Measurements from ENCODE around the gene PTGES.

PTGES gene

DNA sequence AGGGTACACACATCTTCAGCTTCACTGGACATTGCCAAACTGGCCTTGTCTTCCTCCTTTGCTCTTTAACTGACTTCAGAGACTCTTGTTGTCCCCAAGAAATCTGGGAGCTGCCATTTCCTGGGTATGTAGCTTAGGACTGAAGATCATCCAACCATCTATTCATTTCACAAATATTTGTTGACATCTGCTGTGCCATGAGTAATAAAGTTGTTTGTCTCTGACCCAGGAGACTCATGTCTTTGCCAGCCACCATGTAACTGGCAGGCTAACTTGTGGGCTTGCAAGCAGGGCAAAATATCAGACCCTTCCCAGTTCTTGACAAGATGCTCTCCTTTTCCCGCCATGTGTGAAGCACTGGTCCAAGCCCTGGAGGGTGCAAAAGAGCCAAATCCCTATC lies 33.0 kb upstream of the PTGES start:
- TF ChIP-seq SIN3A (IDR thresholded peaks at IDR 0.05; ENCODE audit: borderline replicate concordance, insufficient read depth, low read length) (no peak), POLR2AphosphoS5 (IDR thresholded peaks at IDR 0.05; ENCODE audit: low read depth, low read length) (no peak), TAF1 (IDR thresholded peaks at IDR 0.05; ENCODE audit: borderline replicate concordance, insufficient read depth, low read length) (no peak), FOXP2 (optimal IDR thresholded peaks at IDR 0.05; ENCODE audit: borderline replicate concordance, extremely low read depth, extremely low read length, insufficient read depth) (no peak)
- TF ChIP-seq, protein P1, sequence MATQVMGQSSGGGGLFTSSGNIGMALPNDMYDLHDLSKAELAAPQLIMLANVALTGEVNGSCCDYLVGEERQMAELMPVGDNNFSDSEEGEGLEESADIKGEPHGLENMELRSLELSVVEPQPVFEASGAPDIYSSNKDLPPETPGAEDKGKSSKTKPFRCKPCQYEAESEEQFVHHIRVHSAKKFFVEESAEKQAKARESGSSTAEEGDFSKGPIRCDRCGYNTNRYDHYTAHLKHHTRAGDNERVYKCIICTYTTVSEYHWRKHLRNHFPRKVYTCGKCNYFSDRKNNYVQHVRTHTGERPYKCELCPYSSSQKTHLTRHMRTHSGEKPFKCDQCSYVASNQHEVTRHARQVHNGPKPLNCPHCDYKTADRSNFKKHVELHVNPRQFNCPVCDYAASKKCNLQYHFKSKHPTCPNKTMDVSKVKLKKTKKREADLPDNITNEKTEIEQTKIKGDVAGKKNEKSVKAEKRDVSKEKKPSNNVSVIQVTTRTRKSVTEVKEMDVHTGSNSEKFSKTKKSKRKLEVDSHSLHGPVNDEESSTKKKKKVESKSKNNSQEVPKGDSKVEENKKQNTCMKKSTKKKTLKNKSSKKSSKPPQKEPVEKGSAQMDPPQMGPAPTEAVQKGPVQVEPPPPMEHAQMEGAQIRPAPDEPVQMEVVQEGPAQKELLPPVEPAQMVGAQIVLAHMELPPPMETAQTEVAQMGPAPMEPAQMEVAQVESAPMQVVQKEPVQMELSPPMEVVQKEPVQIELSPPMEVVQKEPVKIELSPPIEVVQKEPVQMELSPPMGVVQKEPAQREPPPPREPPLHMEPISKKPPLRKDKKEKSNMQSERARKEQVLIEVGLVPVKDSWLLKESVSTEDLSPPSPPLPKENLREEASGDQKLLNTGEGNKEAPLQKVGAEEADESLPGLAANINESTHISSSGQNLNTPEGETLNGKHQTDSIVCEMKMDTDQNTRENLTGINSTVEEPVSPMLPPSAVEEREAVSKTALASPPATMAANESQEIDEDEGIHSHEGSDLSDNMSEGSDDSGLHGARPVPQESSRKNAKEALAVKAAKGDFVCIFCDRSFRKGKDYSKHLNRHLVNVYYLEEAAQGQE (IDR thresholded peaks at IDR 0.05; ENCODE audit: insufficient read depth in 1 of 2, low read depth in 2 of 2, low read length in 2 of 2) = no peak

DNA sequence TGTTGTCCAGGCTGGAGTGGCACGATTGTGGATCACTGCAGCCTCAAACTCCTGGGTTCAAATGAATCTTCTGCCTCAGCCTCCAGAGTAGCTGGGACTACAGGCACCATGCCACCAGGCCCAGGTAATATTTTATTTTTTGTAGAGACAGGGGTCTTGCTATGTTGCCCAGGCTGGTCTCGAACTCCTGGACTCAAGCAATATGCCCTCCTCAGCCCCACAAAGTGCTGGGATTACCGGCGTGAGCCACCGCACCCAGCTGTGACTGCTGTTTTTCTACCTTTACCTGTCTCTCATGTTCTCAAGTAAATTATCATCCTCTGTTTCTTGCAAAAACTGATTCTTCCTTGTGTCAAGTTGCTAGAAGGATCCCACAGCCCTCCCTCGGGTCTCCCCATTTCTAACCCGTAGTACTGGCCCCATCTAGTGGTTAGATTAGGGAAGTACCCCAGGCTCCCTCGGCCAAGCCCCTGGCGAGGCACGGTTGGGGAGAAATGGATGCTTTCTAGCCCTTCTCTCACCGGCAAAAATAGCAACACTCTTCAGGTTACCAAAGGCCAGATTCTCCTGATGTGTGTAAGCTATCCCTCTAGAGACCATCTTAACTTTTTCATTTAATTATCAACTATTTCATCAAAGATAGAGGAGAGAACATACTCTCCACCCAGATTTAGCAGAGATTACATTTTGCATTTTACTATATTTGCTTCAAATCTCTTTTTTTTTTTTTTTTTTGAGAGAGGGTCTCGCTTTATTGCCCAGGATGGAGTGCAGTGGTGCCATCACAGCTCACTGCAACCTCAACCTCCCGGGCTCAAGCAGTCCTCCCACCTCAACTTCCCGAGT lies 30.9 kb upstream of the PTGES start:
- no peak for TF ChIP-seq FOXP2 (optimal IDR thresholded peaks at IDR 0.05; ENCODE audit: borderline replicate concordance, extremely low read depth, extremely low read length, insufficient read depth)
- TF ChIP-seq, protein P1 (IDR thresholded peaks at IDR 0.05; ENCODE audit: insufficient read depth in 1 of 2, low read depth in 2 of 2, low read length in 2 of 2) = no peak
- TF ChIP-seq SIN3A (IDR thresholded peaks at IDR 0.05; ENCODE audit: borderline replicate concordance, insufficient read depth, low read length) = no peak
- no peak for TF ChIP-seq POLR2AphosphoS5 (IDR thresholded peaks at IDR 0.05; ENCODE audit: low read depth, low read length)
- TF ChIP-seq TAF1 (IDR thresholded peaks at IDR 0.05; ENCODE audit: borderline replicate concordance, insufficient read depth, low read length) = no peak

- TF ChIP-seq POLR2AphosphoS5 (IDR thresholded peaks at IDR 0.05; ENCODE audit: low read depth, low read length) = no peak
- no peak for TF ChIP-seq TAF1 (IDR thresholded peaks at IDR 0.05; ENCODE audit: borderline replicate concordance, insufficient read depth, low read length)
- no peak for TF ChIP-seq SIN3A (IDR thresholded peaks at IDR 0.05; ENCODE audit: borderline replicate concordance, insufficient read depth, low read length)
- TF ChIP-seq, protein P1 (IDR thresholded peaks at IDR 0.05; ENCODE audit: insufficient read depth in 1 of 2, low read depth in 2 of 2, low read length in 2 of 2) = no peak
- no peak for TF ChIP-seq FOXP2 (optimal IDR thresholded peaks at IDR 0.05; ENCODE audit: borderline replicate concordance, extremely low read depth, extremely low read length, insufficient read depth)
These were observed 29.1 kb upstream of the PTGES start for GRCh38 chr9:129781981-129782380.

GRCh38 chr9:129781131-129781530 lies 28.3 kb upstream of the PTGES start:
- TF ChIP-seq SIN3A (IDR thresholded peaks at IDR 0.05; ENCODE audit: borderline replicate concordance, insufficient read depth, low read length) = no peak
- TF ChIP-seq, protein P1 (IDR thresholded peaks at IDR 0.05; ENCODE audit: insufficient read depth in 1 of 2, low read depth in 2 of 2, low read length in 2 of 2) = no peak
- no peak for TF ChIP-seq TAF1 (IDR thresholded peaks at IDR 0.05; ENCODE audit: borderline replicate concordance, insufficient read depth, low read length)
- TF ChIP-seq FOXP2 (optimal IDR thresholded peaks at IDR 0.05; ENCODE audit: borderline replicate concordance, extremely low read depth, extremely low read length, insufficient read depth) = no peak
- no peak for TF ChIP-seq POLR2AphosphoS5 (IDR thresholded peaks at IDR 0.05; ENCODE audit: low read depth, low read length)

All from PFSK-1 (cell line).